CD14-positive monocyte (primary cell): Measurements from ENCODE around the gene ZNF740. TPM values are rescaled to one million over a fixed set of nuclear protein-coding genes. Genes with fewer than 3 reads are reported as not detected.
A peak's percentile ranks its signal among the peaks of the same experiment; 100 is the strongest.

ENCODE experiments used
- DNase-seq, 3 donors: peaks; one replicate each; pipeline ENCODE4 v3.0.0-alpha.2; 2011 to 2022
- H2AFZ ChIP-seq: 2 replicates; pipeline ENCODE4 v1.6.0; 2012; ENCODE audit warnings: mild to moderate bottlenecking, low read depth, low read length, inconsistent platforms; ENCODE audit not compliant: insufficient read depth, poor library complexity, severe bottlenecking
- H3K27ac ChIP-seq, 2 donors: 1 replicate in 1 of 2; 2 replicates in 1 of 2; pipeline ENCODE4 v1.5.1; 2012 to 2013; ENCODE audit warnings: low read length in 2 of 2, control low read depth in 1 of 2, inconsistent platforms in 1 of 2, low read depth in 1 of 2, mild to moderate bottlenecking in 1 of 2
- H3K27me3 ChIP-seq, 2 donors: one replicate each; pipeline versions ENCODE4 v1.6.0 to v1.6.1; 2011 to 2013; ENCODE audit warnings: low read length in 2 of 2; ENCODE audit not compliant: control insufficient read depth in 2 of 2, insufficient read depth in 2 of 2
- H3K36me3 ChIP-seq, 2 donors: replicated peaks in 1 of 2; 1 replicate in 1 of 2; 2 replicates in 1 of 2; pipeline versions ENCODE4 v1.5.1 to v1.6.1; 2012 to 2013; ENCODE audit warnings: low read length in 2 of 2, control low read depth in 1 of 2, inconsistent platforms in 1 of 2, mild to moderate bottlenecking in 1 of 2; ENCODE audit not compliant: insufficient read depth in 2 of 2, control insufficient read depth in 1 of 2
- H3K4me1 ChIP-seq, 2 donors: 1 replicate in 1 of 2; 2 replicates in 1 of 2; pipeline versions ENCODE4 v1.5.1 to v1.6.1; 2012 to 2013; ENCODE audit warnings: low read length in 2 of 2, control low read depth in 1 of 2, inconsistent platforms in 1 of 2, mild to moderate bottlenecking in 1 of 2, moderate library complexity in 1 of 2; ENCODE audit not compliant: insufficient read depth in 2 of 2, control insufficient read depth in 1 of 2
- H3K4me2 ChIP-seq: replicated peaks from 2 replicates; pipeline ENCODE3; 2012; ENCODE audit warnings: low read length, moderate library complexity, mild to moderate bottlenecking; ENCODE audit not compliant: poor library complexity, severe bottlenecking; ENCODE audit errors: extremely low read depth
- H3K4me3 ChIP-seq, 3 experiments: fragments of 200-600 bp in 1 of 3; sonication (generic) in 1 of 3; replicated peaks in 1 of 3; 1 replicate in 2 of 3; 2 replicates in 1 of 3; pipeline ENCODE4 v1.5.1; 2011 to 2013; ENCODE audit warnings: low read length in 3 of 3, mild to moderate bottlenecking in 3 of 3, control low read depth in 2 of 3, low read depth in 2 of 3, inconsistent platforms in 1 of 3, moderate library complexity in 1 of 3
- H3K79me2 ChIP-seq: 2 replicates; pipeline ENCODE4 v1.6.0; 2012; ENCODE audit warnings: mild to moderate bottlenecking, control low read depth, inconsistent platforms, low read length, moderate library complexity; ENCODE audit not compliant: insufficient read depth
- H3K9ac ChIP-seq: 2 replicates; pipeline ENCODE4 v1.6.0; 2017; ENCODE audit warnings: low read length, mild to moderate bottlenecking; ENCODE audit not compliant: insufficient read depth, poor library complexity, severe bottlenecking
- H3K9me3 ChIP-seq, 2 donors: replicated peaks in 1 of 2; 1 replicate in 1 of 2; 2 replicates in 1 of 2; pipeline versions ENCODE4 v1.5.1 to v1.6.1; 2012 to 2013; ENCODE audit warnings: low read length in 2 of 2, control low read depth in 1 of 2; ENCODE audit not compliant: control insufficient read depth in 1 of 2, insufficient read depth in 1 of 2
- H4K20me1 ChIP-seq: 2 replicates; pipeline ENCODE4 v1.6.0; 2012; ENCODE audit warnings: mild to moderate bottlenecking, low read length, control low read depth, moderate library complexity; ENCODE audit not compliant: insufficient read depth
- H3K27ac Mint-ChIP-seq, 7 donors: one replicate each; pipeline ENCODE4 v1.8.0; 2020; ENCODE audit warnings: mild to moderate bottlenecking in 7 of 7, mixed read lengths in 7 of 7, moderate library complexity in 6 of 7, inconsistent platforms in 2 of 7
- H3K27me3 Mint-ChIP-seq, 3 donors: one replicate each; pipeline ENCODE4 v1.8.0; 2021 to 2022; ENCODE audit warnings: low read depth in 3 of 3, mild to moderate bottlenecking in 3 of 3, mixed read lengths in 3 of 3, moderate library complexity in 3 of 3, inconsistent platforms in 1 of 3
- H3K36me3 Mint-ChIP-seq, 2 donors: one replicate each; pipeline ENCODE4 v1.8.0; 2020; ENCODE audit warnings: mixed read lengths in 2 of 2, inconsistent platforms in 1 of 2, mild to moderate bottlenecking in 1 of 2
- H3K4me1 Mint-ChIP-seq: one replicate; pipeline ENCODE4 v1.8.0; 2020; ENCODE audit warnings: mild to moderate bottlenecking, mixed read lengths
- H3K4me3 Mint-ChIP-seq, 2 donors: one replicate each; pipeline ENCODE4 v1.8.0; 2020; ENCODE audit warnings: mild to moderate bottlenecking in 2 of 2, mixed read lengths in 2 of 2, moderate library complexity in 1 of 2
- H3K9me3 Mint-ChIP-seq, 7 donors: one replicate each; pipeline ENCODE4 v1.8.0; 2020 to 2022; ENCODE audit warnings: mixed read lengths in 7 of 7, mild to moderate bottlenecking in 6 of 7, moderate library complexity in 6 of 7, inconsistent platforms in 2 of 7
- CTCF ChIP-seq: fragments of 200-600 bp; IDR thresholded peaks from one replicate; pipeline ENCODE4 v1.8.0; 2022; ENCODE audit warnings: antibody characterized with exemption, mild to moderate bottlenecking
- WGBS: methylation state at CpG from one replicate; pipeline ENCODE4 v1.1.5; 2013; ENCODE audit warnings: missing lambda C conversion rate; ENCODE audit not compliant: insufficient coverage; 5-methylcytosine and 5-hydroxymethylcytosine counted together
- intact Hi-C, 2 donors: fragments of 100-400 bp; cut with micrococcal nuclease; formaldehyde crosslinking; loops; one replicate each; pipeline versions ENCODE4 v1.15.0 to v1.15.1; 2023
- polyA plus RNA-seq, 3 donors: library from polyadenylated mRNA; depleted of rRNA in 1 of 3; unstranded in 2 of 3; stranded (reverse) in 1 of 3; fragments of 300-500 nt in 2 of 3; fragments of >200 nt in 1 of 3; fragmentation: Illumina TruSeq in 2 of 3; gene quantifications; 1 replicate in 2 of 3; 2 replicates in 1 of 3; pipeline ENCODE4 v1.2.3, GENCODE V29; 2012 to 2021

ZNF740 gene
- polyA plus RNA-seq, 3 donors = 0.74 to 15.4 (median 1.3) TPM

GRCh38 chr12:53152390-53152789 is 28.1 kb upstream of the ZNF740 start:
- Histone ChIP-seq H3K79me2 (no peaks in the 10 kb centered on the region), H3K36me3 (no peaks in the 10 kb centered on the region), H3K9me3 (no peaks in the 10 kb centered on the region), H3K4me3 (no peak overlapping the region), H2AFZ (no peak overlapping the region), H4K20me1 (no peaks in the 10 kb centered on the region), H3K4me2 (no peak overlapping the region), H3K27me3 (no peaks in the 10 kb centered on the region), H3K4me1 (no peaks in the 10 kb centered on the region), H3K27ac (no peak overlapping the region), H3K9ac (no peak overlapping the region)
- peaks cover 0 to 4% of the 10 kb centered on the region in 2 donors for H3K36me3 Mint-ChIP-seq
- H3K27ac Mint-ChIP-seq = no peak overlapping the region
- DNase-seq = no peak
- intact Hi-C loops = no loop called here
- no peak for TF ChIP-seq CTCF
- H3K4me1 Mint-ChIP-seq = no peaks in the 10 kb centered on the region
- peaks cover 0 to 3% (median 2%) of the 10 kb centered on the region in 3 donors for H3K27me3 Mint-ChIP-seq
- no peak overlapping the region for H3K4me3 Mint-ChIP-seq
- H3K9me3 Mint-ChIP-seq = no peaks in the 10 kb centered on the region

GRCh38 chr12:53159195-53159839 is 21.2 kb upstream of the ZNF740 start:
- H3K9ac ChIP-seq = no peak overlapping the region
- no peak overlapping the region for H3K4me3 Mint-ChIP-seq
- H3K9me3 Mint-ChIP-seq = no peaks in the 10 kb centered on the region
- H3K4me1 ChIP-seq = no peaks in the 10 kb centered on the region
- peaks cover 3 to 16% of the 10 kb centered on the region in 2 donors for H3K36me3 Mint-ChIP-seq
- peak; percentile 94 for TF ChIP-seq CTCF
- no peak overlapping the region for H3K4me3 ChIP-seq
- H3K27me3 ChIP-seq = no peaks in the 10 kb centered on the region
- no peak overlapping the region for H3K27ac ChIP-seq
- 14% methylated on average over 10 of the region's 14 CpGs for WGBS
- no peak overlapping the region for H3K27ac Mint-ChIP-seq
- H3K27me3 Mint-ChIP-seq = peaks cover 0 to 6% (median 1%) of the 10 kb centered on the region in 3 donors
- peak overlapping the region; percentile 57 for H2AFZ ChIP-seq
- no peaks in the 10 kb centered on the region for H3K79me2 ChIP-seq
- no peaks in the 10 kb centered on the region for H4K20me1 ChIP-seq
- peak; percentile 63 to 71 (median 71) for DNase-seq
- H3K4me2 ChIP-seq = no peak overlapping the region
- H3K36me3 ChIP-seq = peaks cover 0 to 5% of the 10 kb centered on the region in 2 donors
- intact Hi-C loops = loop anchor here (1.0 to 2.0 kb wide), 2 partner anchors 38 to 41 kb away; no protein-coding TSS in a partner anchor
- peaks cover 5% of the 10 kb centered on the region for H3K4me1 Mint-ChIP-seq
- no peaks in the 10 kb centered on the region for H3K9me3 ChIP-seq
